GM12892 (cell line): ENCODE measurements around the gene LTB4R2.

Experiments
- POLR2A ChIP-seq: IDR thresholded peaks from 2 replicates; pipeline ENCODE4 v1.6.1; 2011; ENCODE audit warnings: low read depth, low read length, control low read depth
- POLR2AphosphoS5 ChIP-seq: IDR thresholded peaks from 2 replicates; pipeline ENCODE4 v1.6.1; 2011; ENCODE audit warnings: low read depth, low read length, control low read depth
- TAF1 ChIP-seq: IDR thresholded peaks from 2 replicates; pipeline ENCODE4 v1.6.1; 2011; ENCODE audit warnings: low read depth, mild to moderate bottlenecking, control low read depth, low read length, borderline replicate concordance

DNA sequence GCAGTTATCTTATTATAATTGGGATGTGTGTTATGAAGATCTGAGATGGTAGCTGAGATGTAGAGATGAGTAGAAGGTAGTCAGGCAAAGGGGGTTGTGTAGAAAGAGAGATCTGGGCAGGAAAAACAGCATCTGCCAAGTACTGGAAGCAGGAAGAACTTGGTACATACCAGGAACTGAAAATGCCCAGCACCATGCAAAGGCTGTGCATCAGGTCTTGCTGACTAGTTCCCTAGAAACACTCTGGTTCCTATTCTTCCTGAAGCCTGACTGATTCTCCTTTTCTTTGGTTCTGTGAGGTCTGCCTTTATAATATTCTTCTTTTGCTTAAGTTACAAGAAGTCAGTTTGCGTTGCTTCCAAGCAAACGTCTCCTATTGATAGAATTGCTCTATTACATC, 51.4 kb downstream of the LTB4R2 start:
- no peak for TF ChIP-seq POLR2A
- TF ChIP-seq POLR2AphosphoS5 = no peak
- no peak for TF ChIP-seq TAF1
